Measurements from ENCODE around the gene KCNQ1.

DNA sequence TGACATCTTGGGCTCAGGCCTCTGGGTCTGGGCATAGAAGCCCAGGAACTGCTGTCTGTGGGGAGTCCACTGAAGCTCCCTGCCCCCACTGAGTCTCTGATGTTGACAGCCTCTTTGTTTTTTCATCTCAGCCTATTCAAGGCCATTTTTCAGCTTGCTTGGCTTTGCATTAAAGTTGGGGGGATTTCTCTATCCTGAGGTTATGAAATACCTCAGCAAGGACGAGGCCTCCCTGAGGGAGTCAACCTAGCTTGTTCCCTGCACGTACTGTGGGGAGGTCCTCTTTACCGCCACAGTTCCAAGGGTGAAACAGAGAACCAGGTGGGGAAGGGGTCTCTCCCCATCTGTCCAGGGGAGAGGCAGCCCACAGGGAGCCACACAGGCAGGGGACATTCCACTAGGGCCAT, 246.6 kb downstream of the KCNQ1 start:
- TF ChIP-seq, protein P1, sequence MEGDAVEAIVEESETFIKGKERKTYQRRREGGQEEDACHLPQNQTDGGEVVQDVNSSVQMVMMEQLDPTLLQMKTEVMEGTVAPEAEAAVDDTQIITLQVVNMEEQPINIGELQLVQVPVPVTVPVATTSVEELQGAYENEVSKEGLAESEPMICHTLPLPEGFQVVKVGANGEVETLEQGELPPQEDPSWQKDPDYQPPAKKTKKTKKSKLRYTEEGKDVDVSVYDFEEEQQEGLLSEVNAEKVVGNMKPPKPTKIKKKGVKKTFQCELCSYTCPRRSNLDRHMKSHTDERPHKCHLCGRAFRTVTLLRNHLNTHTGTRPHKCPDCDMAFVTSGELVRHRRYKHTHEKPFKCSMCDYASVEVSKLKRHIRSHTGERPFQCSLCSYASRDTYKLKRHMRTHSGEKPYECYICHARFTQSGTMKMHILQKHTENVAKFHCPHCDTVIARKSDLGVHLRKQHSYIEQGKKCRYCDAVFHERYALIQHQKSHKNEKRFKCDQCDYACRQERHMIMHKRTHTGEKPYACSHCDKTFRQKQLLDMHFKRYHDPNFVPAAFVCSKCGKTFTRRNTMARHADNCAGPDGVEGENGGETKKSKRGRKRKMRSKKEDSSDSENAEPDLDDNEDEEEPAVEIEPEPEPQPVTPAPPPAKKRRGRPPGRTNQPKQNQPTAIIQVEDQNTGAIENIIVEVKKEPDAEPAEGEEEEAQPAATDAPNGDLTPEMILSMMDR (IDR thresholded peaks at IDR 0.05), result no peak
- no peak for TF ChIP-seq POLR2A (IDR thresholded peaks at IDR 0.05)

All from lower leg skin (tissue), 3 donors.